Umbilical cord (tissue), 2 donors: ENCODE results near the gene NFE2L2. TPM values are rescaled to one million over a fixed set of nuclear protein-coding genes. Genes with fewer than 3 reads are reported as not detected.
"Not testable (repeated sequence)": the region's sequence is repeated elsewhere in the genome, so short reads cannot be mapped to it uniquely, and the experiment has no call there.

Experiments used
- DNase-seq: peaks from one replicate; pipeline ENCODE4 v3.0.0-alpha.2; 2015; ENCODE audit warnings: low spot score
- total RNA-seq: library from RNA; depleted of rRNA; stranded (reverse); fragments of >200 nt; gene quantifications from one replicate; pipeline ENCODE4 v1.2.3, GENCODE V29; 2014; ENCODE audit warnings: low replicate concordance; ENCODE audit not compliant: insufficient read depth

The NFE2L2 gene
- total RNA-seq, 1 donor from 2014 or later, result 57.8 TPM

GRCh38 chr2:177281400-177282180, 17.1 kb upstream of the NFE2L2 start:
- no peak for DNase-seq

- no peak for DNase-seq
Measured at GRCh38 chr2:177279847-177280246, 15.3 kb upstream of the NFE2L2 start.

GRCh38 chr2:177275743-177276055, 11.2 kb upstream of the NFE2L2 start:
- DNase-seq, result peak; percentile 79

- DNase-seq, result peak; percentile 15
Measured at GRCh38 chr2:177275040-177275742, 10.7 kb upstream of the NFE2L2 start.

GRCh38 chr2:177273408-177273807, 8.9 kb upstream of the NFE2L2 start:
- DNase-seq, result no peak

GRCh38 chr2:177272765-177273164, 8.2 kb upstream of the NFE2L2 start:
- DNase-seq, result no peak

GRCh38 chr2:177271981-177272666, 7.6 kb upstream of the NFE2L2 start:
- no peak for DNase-seq

GRCh38 chr2:177270531-177270930, 6.0 kb upstream of the NFE2L2 start:
- no peak for DNase-seq

GRCh38 chr2:177268901-177269300, 4.4 kb upstream of the NFE2L2 start:
- no peak for DNase-seq

- no peak for DNase-seq
Measured at GRCh38 chr2:177268187-177268871, 3.8 kb upstream of the NFE2L2 start.

- DNase-seq, result not testable (repeated sequence)
Measured at GRCh38 chr2:177266955-177267354, 2.4 kb upstream of the NFE2L2 start.

- peak; percentile 70 for DNase-seq
Measured at GRCh38 chr2:177265824-177266817, 1.6 kb upstream of the NFE2L2 start.

GRCh38 chr2:177264209-177264692, 276 bp downstream of the NFE2L2 start:
- DNase-seq, result no peak

- peak; percentile 98 for DNase-seq
Measured at GRCh38 chr2:177263451-177264208, 897 bp downstream of the NFE2L2 start.

- no peak for DNase-seq
Measured at GRCh38 chr2:177262958-177263450, 1.5 kb downstream of the NFE2L2 start.

GRCh38 chr2:177262092-177262491, 2.4 kb downstream of the NFE2L2 start:
- no peak for DNase-seq

GRCh38 chr2:177261116-177262060, 3.1 kb downstream of the NFE2L2 start:
- DNase-seq, result no peak

GRCh38 chr2:177260379-177260778, 4.1 kb downstream of the NFE2L2 start:
- DNase-seq, result peak; percentile 61
